Measurements from ENCODE around the gene TRIO. TPM values are rescaled to one million over a fixed set of nuclear protein-coding genes. Genes with fewer than 3 reads are reported as not detected.

Gene TRIO
- total and polyA plus RNA-seq, 4 experiments from 2014 or later: 0.09 to 11.5 (median 9.7) TPM; not detected in 1

Other genes with a start within 250 kb of the TRIO start
- gene DNAH5, start 198.7 kb upstream of the TRIO start, total RNA-seq: not detected
- not detected for gene DNAH5, start 198.7 kb upstream of the TRIO start, polyA plus RNA-seq

All from CD4-positive, alpha-beta memory T cell (primary cell).